ENCODE data around the gene DRD2.
"Not testable (repeated sequence)": the region's sequence is repeated elsewhere in the genome, so short reads cannot be mapped to it uniquely, and the experiment has no call there.

DRD2 gene

GRCh38 chr11:113475160-113475761 lies at the start of gene DRD2:
TSS of gene DRD2 (minus strand) at chr11:113475398. CDS start at chr11:113424651, 50,747 bp downstream.
- no peak for DNase-seq (ENCODE audit: low read depth)

- not testable (repeated sequence) for DNase-seq (ENCODE audit: low read depth)
These were observed 48.7 kb upstream of the DRD2 start for GRCh38 chr11:113523906-113524305.

GRCh38 chr11:113521737-113522517 lies 46.7 kb upstream of the DRD2 start:
- no peak for DNase-seq (ENCODE audit: low read depth)

GRCh38 chr11:113519989-113520613 lies 44.9 kb upstream of the DRD2 start:
- DNase-seq (ENCODE audit: low read depth) = no peak

GRCh38 chr11:113518716-113519495 lies 43.7 kb upstream of the DRD2 start:
- no peak for DNase-seq (ENCODE audit: low read depth)

- no peak for DNase-seq (ENCODE audit: low read depth)
These were observed 42.2 kb upstream of the DRD2 start for GRCh38 chr11:113517361-113517760.

- DNase-seq (ENCODE audit: low read depth) = no peak
These were observed 39.7 kb upstream of the DRD2 start for GRCh38 chr11:113514856-113515255.

GRCh38 chr11:113507341-113507740 lies 32.1 kb upstream of the DRD2 start:
- DNase-seq (ENCODE audit: low read depth) = no peak

GRCh38 chr11:113506893-113507292 lies 31.7 kb upstream of the DRD2 start:
- DNase-seq (ENCODE audit: low read depth) = no peak

GRCh38 chr11:113506461-113506860 lies 31.3 kb upstream of the DRD2 start:
- no peak for DNase-seq (ENCODE audit: low read depth)

- no peak for DNase-seq (ENCODE audit: low read depth)
These were observed 30.6 kb upstream of the DRD2 start for GRCh38 chr11:113505541-113506375.

- DNase-seq (ENCODE audit: low read depth) = no peak
These were observed 29.8 kb upstream of the DRD2 start for GRCh38 chr11:113505046-113505445.

GRCh38 chr11:113504586-113504985 lies 29.4 kb upstream of the DRD2 start:
- DNase-seq (ENCODE audit: low read depth) = no peak

GRCh38 chr11:113504071-113504470 lies 28.9 kb upstream of the DRD2 start:
- DNase-seq (ENCODE audit: low read depth) = no peak

- DNase-seq (ENCODE audit: low read depth) = no peak
These were observed 22.1 kb upstream of the DRD2 start for GRCh38 chr11:113497066-113497910.

- DNase-seq (ENCODE audit: low read depth) = no peak
These were observed 20.9 kb upstream of the DRD2 start for GRCh38 chr11:113496026-113496651.

- DNase-seq (ENCODE audit: low read depth) = no peak
These were observed 18.8 kb upstream of the DRD2 start for GRCh38 chr11:113494021-113494420.

- DNase-seq (ENCODE audit: low read depth) = no peak
These were observed 18.0 kb upstream of the DRD2 start for GRCh38 chr11:113493206-113493605.

GRCh38 chr11:113488931-113489351 lies 13.7 kb upstream of the DRD2 start:
- no peak for DNase-seq (ENCODE audit: low read depth)

- no peak for DNase-seq (ENCODE audit: low read depth)
These were observed 12.4 kb upstream of the DRD2 start for GRCh38 chr11:113487622-113488021.
